A204.1 (cell line): Measurements from ENCODE around the gene POLR2L.

ENCODE experiments used
- FAIRE-seq: peaks from 2 replicates; lab custom pipeline; 2012; peaks lifted over from hg19 to GRCh38; lab: Jason Lieb, UNC

The POLR2L gene

DNA sequence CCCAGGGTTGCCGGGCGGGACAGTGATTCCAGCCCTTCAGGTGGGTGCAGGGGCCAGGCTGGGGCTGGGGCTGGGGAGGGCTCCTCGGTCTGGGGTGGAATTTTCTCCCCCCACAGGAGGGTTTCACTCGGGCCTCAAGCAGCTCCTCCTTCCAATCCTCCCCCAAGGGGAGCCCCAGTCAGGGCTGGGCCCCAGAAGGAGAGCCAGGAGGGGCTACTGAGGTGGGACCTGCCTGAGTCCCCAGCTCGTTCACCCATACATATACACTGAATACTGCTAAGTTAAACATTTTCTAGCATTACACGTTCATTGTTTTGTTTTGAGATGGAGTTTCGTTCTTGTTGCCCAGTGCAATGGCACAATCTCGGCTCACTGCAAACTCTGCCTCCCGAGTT, 16.1 kb downstream of the POLR2L start:
- no peak for FAIRE-seq

- FAIRE-seq = no peak
Measured at GRCh38 chr11:825366-826226, 16.7 kb downstream of the POLR2L start.

DNA sequence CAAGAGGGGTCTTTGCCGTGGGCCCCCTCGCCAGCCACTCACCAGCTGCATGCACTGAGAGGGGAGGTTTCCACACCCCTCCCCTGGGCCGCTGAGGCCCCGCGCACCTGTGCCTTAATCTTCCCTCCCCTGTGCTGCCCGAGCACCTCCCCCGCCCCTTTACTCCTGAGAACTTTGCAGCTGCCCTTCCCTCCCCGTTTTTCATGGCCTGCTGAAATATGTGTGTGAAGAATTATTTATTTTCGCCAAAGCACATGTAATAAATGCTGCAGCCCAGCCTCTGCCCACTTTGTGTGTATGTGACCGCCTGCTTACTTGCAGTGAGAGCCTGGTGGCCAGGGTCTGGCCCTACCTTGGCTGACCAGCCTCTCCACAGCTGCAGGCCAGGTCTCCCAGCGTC, 17.4 kb downstream of the POLR2L start:
- FAIRE-seq = no peak

GRCh38 chr11:824292-824880, 17.9 kb downstream of the POLR2L start:
- no peak for FAIRE-seq

DNA sequence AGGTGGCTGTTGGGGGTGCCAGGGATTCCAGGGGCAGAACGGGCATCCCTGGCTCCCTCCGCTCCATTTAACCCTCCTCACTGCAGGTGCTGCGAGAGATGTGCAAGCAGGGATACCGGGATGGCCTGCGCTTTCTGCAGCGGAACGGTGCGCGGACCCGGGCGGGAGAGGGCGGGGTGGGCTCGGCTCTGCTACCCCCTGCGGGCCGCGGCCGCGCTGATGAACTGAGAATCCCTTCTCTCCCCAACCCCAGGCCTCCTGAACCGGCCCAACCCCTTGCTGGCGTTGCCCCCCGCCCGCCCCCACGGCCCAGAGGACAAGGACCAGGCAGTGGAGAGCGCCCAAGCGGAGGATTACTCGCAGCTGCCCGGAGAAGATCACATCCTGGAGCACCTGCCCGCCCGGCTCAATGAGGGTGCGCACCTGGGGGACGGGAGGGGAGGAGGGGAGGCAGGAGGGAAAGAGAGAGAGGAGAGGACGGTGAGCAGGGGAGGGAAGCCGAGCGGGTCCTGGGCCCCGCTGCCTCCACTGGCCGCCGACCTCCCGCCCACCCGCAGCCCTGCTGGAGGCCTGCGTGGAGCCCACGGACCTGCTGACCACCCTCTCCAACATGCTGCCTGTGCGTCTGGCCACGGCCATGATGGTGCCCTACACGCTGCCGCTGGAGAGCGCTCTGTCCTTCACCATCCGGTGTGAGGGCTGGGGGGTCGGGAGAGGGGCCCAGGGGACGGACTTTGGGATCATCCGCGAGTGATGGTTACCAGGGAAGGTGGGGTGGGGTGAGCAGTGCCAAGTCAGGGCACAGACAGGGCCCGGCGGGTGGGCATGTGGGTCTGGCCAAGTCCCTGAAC, 18.7 kb downstream of the POLR2L start:
- FAIRE-seq = no peak

GRCh38 chr11:821512-822371, 20.6 kb downstream of the POLR2L start:
- no peak for FAIRE-seq

- no peak for FAIRE-seq
Measured at GRCh38 chr11:820655-821511, 21.4 kb downstream of the POLR2L start.

- no peak for FAIRE-seq
Measured at GRCh38 chr11:819943-820649, 22.2 kb downstream of the POLR2L start.

GRCh38 chr11:819129-819931, 23.0 kb downstream of the POLR2L start:
- no peak for FAIRE-seq

DNA sequence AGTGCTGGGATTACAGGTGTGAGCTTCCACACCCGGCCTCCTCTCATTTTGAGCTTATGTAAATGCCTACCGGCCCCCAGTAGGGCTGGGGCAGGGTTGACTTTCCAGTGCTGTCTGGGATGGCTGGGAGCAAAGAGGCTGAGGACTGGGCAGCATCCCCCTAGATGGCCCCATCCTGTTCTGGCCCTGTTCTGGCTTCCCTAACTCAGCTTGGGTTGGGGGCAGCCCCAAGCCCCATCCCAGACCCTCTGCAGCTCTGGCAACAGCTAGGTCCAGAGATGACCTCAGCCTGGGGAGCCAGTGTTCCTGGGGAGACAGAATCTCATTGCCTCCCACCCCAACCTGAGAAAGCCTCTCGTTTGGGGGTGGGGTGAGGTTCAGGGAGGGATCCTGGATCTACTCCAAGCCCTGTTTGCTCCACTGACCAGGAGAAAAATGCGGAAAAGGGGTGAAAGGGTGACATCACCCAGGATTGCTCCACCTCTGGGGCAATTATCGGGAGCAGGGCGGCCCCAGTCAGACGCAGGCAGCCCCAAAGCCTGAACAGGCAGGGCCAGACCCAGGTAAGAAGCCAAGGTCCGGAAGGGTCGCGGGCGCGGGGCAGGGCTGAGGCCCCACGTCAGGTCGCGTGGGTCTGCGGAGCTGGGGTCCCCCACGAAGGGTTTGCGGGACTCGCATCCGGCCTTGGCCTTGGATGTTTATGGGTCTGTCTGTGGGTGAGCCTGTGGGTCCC, 23.8 kb downstream of the POLR2L start, which contains the start of gene PNPLA2:
PNPLA2 (plus strand) TSS at position 519 of the 733 bp plus-strand sequence. CDS start 805 bp downstream, outside the sequence.
- FAIRE-seq = no peak

DNA sequence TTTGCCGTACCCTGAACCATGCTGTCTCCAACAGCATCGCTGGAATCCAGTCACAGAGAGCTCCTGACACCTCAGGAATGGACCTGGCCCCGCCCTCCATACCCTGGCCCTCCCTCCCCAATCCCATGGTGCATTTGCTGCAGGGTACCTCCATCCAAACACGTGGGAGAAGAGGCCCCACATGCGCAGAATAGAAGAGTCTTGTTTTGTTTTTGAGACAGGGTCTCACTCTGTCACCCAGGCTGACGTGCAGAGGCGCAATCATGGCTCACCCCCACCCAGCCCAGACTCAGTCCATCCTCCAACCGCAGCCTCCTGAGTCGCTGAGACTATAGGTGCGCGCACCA, 25.9 kb downstream of the POLR2L start:
- FAIRE-seq = no peak

DNA sequence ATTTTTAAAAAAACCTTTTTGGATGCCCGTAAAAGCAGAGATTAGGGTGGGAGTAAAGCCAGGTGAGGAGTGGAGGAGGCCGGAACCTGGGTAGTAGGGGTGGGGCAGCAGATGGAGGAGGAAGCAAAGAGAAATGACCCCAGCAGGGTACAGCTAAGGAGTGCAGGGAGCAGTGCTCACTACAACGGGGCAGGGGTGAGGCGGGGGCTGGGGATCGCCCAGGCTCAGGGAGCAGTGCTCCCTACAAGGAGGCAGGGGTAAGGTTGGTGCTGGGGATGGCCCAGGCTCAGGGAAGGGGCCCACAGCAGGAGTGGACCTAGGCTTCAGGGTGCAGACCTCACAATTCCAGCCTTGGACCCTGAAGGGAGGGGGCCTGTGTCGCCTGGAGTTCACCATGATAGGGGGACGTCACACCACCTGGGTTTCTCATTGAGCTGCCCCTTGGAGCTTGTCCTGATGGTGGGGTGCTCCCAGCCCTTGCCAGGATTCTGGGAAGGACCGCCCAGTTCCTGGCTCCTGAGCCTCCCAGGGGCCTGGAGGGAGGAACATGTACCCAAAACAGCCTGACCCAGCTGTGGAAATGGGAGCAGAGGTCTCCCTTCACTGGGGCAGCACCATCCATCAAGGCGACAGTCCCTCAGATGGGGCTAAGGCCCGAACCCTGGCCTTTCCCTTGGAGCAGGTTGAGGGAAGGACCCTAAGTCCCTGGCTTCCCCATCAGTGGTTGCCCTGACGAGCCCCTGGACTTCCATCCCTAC, 26.5 kb downstream of the POLR2L start:
- no peak for FAIRE-seq

DNA sequence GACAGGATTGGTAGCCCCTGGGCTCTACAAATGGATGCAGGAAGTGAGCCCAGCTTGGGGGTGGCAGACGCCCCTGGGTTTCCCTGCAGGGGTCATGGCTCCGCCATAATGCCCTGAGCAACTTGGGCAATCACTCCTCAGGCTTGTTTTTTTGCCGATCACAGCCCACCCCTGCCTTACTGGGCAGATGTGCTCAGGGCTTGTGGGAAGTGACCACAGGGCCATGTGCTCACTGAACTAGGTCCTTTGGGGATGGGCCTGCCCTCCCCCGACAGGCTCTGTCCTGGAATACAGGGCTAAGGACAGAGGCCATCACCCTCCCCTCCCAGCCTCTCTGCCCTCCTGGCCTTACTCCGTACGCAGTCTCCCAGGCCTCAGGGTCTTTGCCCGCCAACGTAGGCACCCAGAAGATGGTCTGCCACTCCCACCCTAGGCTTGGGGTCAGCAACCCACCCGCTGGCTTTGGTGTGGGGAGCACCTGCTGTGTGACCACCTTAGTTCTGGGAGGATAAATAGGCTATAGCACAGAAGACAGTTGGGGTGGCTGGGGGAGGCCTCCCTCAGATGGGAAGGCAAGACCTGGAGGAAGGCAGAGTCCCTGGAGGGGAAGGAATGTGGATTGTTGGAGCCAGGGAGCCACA, 28.8 kb downstream of the POLR2L start:
- no peak for FAIRE-seq

GRCh38 chr11:813072-813455, 29.3 kb downstream of the POLR2L start:
- FAIRE-seq = no peak

- no peak for FAIRE-seq
Measured at GRCh38 chr11:812390-812789, 29.9 kb downstream of the POLR2L start.

DNA sequence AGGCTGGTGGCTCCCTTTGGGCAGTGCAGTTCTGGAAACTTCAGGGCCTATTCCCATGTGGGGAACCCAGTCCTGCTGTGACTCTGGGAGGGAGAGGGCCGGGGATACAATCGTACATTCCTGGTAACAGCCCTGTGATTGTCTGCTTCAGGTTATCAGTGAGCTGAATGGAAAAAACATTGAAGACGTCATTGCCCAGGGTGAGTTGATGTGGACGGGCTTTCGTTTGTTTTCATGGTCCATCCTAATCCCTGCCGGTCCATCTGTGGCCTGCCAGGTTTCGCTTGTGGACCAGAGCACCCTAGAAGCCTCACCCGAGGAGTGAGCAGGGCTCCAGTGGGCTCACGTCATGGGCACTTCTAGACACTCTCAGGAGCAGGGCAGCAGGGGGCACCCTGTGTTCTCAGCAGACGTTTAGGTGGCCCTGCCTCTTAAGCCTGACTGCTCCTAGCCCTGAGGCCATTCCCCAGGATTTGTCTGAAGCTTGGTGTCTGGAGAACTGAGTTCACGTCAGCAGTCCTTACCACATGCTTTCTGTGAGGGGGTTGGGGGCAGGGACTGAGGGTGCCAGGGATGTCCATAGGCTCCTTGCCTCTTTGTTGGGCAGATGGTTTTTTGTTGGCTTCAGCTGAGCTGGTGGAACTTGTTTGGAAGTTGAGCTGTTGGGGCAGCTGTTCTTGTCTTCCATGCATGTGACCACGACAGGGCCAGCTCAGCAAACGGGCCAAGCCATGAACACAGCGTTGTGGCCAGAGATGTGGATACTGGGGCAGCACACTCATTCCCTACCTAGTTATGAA, 30.7 kb downstream of the POLR2L start:
- no peak for FAIRE-seq
